Chondrocyte (in vitro differentiated cells): ENCODE results near the gene CAPN5. TPM values are rescaled to one million over a fixed set of nuclear protein-coding genes. Genes with fewer than 3 reads are reported as not detected.
A peak's percentile ranks its signal among the peaks of the same experiment; 100 is the strongest.

ENCODE experiments used
- DNase-seq: peaks from one replicate; pipeline ENCODE4 v3.0.0; 2021; ENCODE audit warnings: mixed read lengths, low spot score
- H3K27ac Mint-ChIP-seq: one replicate; pipeline ENCODE4 v1.8.0; 2021; ENCODE audit warnings: mild to moderate bottlenecking, moderate library complexity, mixed read lengths; ENCODE audit not compliant: unreplicated experiment
- H3K27me3 Mint-ChIP-seq: 2 replicates; pipeline ENCODE4 v1.8.0; 2021; ENCODE audit warnings: low read depth, mixed read lengths
- H3K36me3 Mint-ChIP-seq: 2 replicates; pipeline ENCODE4 v1.8.0; 2021; ENCODE audit warnings: low read depth, mixed read lengths
- H3K4me1 Mint-ChIP-seq: 2 replicates; pipeline ENCODE4 v1.8.0; 2021; ENCODE audit warnings: low read depth, mild to moderate bottlenecking, mixed read lengths
- H3K4me3 Mint-ChIP-seq: one replicate; pipeline ENCODE4 v1.8.0; 2021; ENCODE audit warnings: mild to moderate bottlenecking, moderate library complexity, mixed read lengths; ENCODE audit not compliant: unreplicated experiment
- H3K9me3 Mint-ChIP-seq: 2 replicates; pipeline ENCODE4 v1.8.0; 2021; ENCODE audit warnings: low read depth, mixed read lengths
- total RNA-seq: library from RNA; stranded (reverse); gene quantifications from 3 replicates; pipeline ENCODE4 v1.2.1, GENCODE V29; 2021
- TF ChIP-seq, protein P1 (sequence below): fragments of 200-600 bp; sonication (generic); IDR thresholded peaks from 2 replicates; pipeline ENCODE4 v1.5.0; 2021; ENCODE audit warnings: antibody characterized with exemption, mild to moderate bottlenecking, moderate library complexity

CAPN5 gene
- total RNA-seq, 1 donor from 2014 or later, result 11.9 TPM

GRCh38 chr11:77082838-77083565 is 16.2 kb downstream of the CAPN5 start:
- Mint-ChIP-seq H3K27me3 (no peaks in the 10 kb centered on the region), H3K27ac (no peak overlapping the region), H3K36me3 (peaks cover 2% of the 10 kb centered on the region), H3K9me3 (peaks cover 8% of the 10 kb centered on the region), H3K4me1 (peaks cover 3% of the 10 kb centered on the region), H3K4me3 (no peak overlapping the region)
- TF ChIP-seq, protein P1, sequence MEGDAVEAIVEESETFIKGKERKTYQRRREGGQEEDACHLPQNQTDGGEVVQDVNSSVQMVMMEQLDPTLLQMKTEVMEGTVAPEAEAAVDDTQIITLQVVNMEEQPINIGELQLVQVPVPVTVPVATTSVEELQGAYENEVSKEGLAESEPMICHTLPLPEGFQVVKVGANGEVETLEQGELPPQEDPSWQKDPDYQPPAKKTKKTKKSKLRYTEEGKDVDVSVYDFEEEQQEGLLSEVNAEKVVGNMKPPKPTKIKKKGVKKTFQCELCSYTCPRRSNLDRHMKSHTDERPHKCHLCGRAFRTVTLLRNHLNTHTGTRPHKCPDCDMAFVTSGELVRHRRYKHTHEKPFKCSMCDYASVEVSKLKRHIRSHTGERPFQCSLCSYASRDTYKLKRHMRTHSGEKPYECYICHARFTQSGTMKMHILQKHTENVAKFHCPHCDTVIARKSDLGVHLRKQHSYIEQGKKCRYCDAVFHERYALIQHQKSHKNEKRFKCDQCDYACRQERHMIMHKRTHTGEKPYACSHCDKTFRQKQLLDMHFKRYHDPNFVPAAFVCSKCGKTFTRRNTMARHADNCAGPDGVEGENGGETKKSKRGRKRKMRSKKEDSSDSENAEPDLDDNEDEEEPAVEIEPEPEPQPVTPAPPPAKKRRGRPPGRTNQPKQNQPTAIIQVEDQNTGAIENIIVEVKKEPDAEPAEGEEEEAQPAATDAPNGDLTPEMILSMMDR, result no peak
- peak; percentile 83 for DNase-seq

- no peak overlapping the region for H3K27ac Mint-ChIP-seq
- no peaks in the 10 kb centered on the region for H3K36me3 Mint-ChIP-seq
- no peak overlapping the region for H3K4me3 Mint-ChIP-seq
- peaks cover 3% of the 10 kb centered on the region for H3K4me1 Mint-ChIP-seq
- H3K27me3 Mint-ChIP-seq, result no peaks in the 10 kb centered on the region
- DNase-seq, result no peak
- peaks cover 2% of the 10 kb centered on the region for H3K9me3 Mint-ChIP-seq
- TF ChIP-seq, protein P1, result no peak
Measured at GRCh38 chr11:77083566-77084245, 16.9 kb downstream of the CAPN5 start.

GRCh38 chr11:77084581-77085191 is 17.9 kb downstream of the CAPN5 start:
- TF ChIP-seq, protein P1, result no peak
- Mint-ChIP-seq H3K4me1 (peaks cover 3% of the 10 kb centered on the region), H3K36me3 (no peaks in the 10 kb centered on the region), H3K9me3 (no peaks in the 10 kb centered on the region), H3K27ac (no peak overlapping the region), H3K4me3 (no peak overlapping the region), H3K27me3 (no peaks in the 10 kb centered on the region)
- DNase-seq, result peak; percentile 82

GRCh38 chr11:77085652-77086051 is 18.9 kb downstream of the CAPN5 start:
- TF ChIP-seq, protein P1, result no peak
- no peak overlapping the region for H3K4me3 Mint-ChIP-seq
- H3K36me3 Mint-ChIP-seq, result no peaks in the 10 kb centered on the region
- no peaks in the 10 kb centered on the region for H3K27me3 Mint-ChIP-seq
- H3K4me1 Mint-ChIP-seq, result peaks cover 3% of the 10 kb centered on the region
- H3K27ac Mint-ChIP-seq, result no peak overlapping the region
- DNase-seq, result peak; percentile 41
- no peaks in the 10 kb centered on the region for H3K9me3 Mint-ChIP-seq
